CD4-positive, alpha-beta T cell treated with Interferon alpha-2 for 1 hour (primary cell): Measurements from ENCODE around the gene DHH.

Experiments
- DNase-seq, 2 donors: peaks; one replicate each; pipeline ENCODE4 v3.0.0-alpha.2; 2020 to 2022

Gene DHH

GRCh38 chr12:49108958-49109404 is 14.4 kb upstream of the DHH start:
- peak in 1 of 2 donors; percentile 21 for DNase-seq

DNA sequence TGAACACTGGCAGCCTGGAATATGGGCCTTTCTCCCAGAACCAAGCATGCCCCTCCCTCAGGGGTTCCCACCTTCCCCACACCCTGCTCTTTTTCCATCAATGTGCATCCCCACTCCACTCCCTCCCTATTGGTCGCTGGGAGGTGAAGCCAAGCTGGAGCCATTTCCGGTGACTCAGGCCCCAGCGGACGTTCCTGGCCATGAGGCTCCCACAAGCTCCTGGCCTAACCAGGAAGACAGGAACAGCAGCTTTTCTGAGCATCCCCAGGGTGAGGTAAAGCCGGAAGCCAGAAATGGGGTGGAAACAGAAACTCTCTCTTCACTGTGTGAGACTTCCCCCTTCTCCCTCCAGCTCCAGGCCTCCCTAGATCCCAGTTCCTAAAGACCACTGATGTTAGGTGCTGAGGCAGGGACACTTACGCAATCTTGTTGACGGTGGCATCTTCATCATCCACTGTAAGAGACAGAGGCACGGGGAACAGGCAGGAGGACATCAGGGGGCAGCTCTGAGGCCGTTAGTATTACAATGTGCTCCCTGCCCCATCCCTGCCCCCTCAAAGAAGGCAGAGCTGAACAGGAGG is 11.0 kb upstream of the DHH start:
- DNase-seq, result no peak

DNA sequence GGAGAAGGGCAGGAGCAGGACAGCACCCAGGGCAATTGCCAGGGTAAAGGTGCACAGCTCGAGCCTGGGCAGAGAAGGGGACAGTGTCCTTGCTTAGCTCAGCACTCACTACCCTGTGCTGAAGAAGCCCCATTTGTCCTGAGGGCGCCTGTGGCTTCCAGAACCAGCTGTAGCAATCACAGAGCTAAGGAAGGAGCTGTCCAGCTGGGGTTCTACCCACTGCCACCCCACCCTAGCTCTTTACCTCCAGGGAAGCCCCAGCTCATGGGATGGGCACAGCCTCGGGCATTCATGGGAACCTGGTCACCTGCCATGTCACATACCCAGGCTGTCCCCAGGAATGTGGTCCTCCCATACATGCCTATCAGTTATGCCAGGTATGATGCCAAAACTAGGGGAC is 10.2 kb upstream of the DHH start:
- DNase-seq, result no peak

DNA sequence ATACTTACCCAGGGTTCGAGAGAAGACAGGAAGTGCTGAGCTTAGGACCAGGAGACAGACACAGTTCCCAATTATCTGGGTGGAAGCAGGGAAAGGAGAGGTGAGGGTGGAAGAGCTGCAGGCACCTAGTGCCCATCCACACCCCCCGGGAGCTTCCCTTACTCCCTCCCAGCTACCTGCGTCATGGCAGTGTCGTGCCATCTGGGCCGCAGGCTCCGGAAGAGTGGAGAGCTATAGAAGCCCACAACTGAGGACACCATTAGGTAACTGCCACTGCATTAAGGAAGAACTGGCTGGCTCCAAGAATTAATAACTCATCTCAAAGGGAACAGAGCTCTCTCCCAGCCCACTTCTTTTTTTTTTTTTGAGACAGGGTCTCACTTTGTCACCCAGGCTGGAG is 5.8 kb upstream of the DHH start:
- DNase-seq, result no peak

DNA sequence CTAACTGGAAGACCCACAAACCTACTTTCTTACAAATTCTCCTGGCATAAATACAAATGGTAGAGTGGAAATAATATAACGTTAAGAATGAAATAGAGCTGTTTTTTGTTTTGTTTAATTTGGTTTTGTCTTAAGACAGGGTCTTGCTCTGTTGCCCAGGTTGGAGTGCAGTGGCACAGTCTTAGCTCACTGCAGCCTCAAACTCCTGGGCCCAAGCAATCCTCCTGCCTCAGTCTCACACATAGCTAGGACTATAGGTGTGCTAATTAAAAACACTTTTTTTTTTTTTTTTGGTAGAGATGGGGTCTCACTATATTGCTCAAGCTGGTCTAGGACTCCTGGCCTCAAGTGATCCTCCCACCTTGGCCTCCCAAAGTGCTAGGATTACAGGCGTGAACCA is 4.1 kb upstream of the DHH start:
- DNase-seq, result no peak

GRCh38 chr12:49098035-49098451 is 3.4 kb upstream of the DHH start:
- DNase-seq, result peak; percentile 56 to 75

DNA sequence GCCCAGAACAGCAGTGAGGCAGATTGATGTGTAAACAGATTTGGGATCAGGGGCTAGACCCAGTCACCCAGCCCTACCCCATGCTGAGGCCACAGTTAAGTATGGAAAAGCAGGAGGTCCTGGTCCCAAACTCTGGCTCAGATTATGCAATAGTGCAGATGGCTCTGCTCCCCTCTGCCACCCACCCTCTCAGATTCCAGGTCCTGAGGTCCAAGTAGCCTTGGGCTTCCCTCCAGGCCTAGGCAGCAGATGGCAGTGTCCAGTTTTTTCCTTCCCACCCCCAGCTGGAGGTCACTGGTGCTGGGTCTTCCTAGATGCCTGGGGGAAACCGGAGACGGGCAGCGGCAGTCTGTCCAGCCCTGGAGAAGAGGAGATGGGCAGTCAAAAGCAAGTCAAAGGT is 2.8 kb upstream of the DHH start:
- DNase-seq, result no peak

DNA sequence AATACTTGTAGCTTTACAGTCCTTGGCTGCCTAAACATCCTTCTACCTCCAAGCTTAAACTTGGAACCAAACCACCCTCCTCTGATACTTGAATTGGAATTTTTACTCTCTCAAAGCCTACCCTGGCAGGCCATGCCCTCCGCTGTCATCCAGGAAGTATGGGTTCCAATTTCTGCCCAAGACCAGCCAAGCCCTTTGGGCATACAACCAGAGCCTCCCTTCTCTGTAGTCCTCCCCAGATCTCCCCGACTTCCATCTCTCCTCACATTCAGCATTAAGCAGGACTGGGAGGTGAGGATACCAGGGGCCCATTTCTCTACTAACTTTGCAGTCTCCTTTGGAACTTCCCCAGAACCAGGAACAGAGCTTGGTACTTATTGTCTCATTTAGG is 369 bp upstream of the DHH start:
- no peak for DNase-seq

- no peak for DNase-seq
These were observed 825 bp downstream of the DHH start for GRCh38 chr12:49093792-49094159.

GRCh38 chr12:49092816-49093406 is 1.7 kb downstream of the DHH start:
- DNase-seq, result no peak

DNA sequence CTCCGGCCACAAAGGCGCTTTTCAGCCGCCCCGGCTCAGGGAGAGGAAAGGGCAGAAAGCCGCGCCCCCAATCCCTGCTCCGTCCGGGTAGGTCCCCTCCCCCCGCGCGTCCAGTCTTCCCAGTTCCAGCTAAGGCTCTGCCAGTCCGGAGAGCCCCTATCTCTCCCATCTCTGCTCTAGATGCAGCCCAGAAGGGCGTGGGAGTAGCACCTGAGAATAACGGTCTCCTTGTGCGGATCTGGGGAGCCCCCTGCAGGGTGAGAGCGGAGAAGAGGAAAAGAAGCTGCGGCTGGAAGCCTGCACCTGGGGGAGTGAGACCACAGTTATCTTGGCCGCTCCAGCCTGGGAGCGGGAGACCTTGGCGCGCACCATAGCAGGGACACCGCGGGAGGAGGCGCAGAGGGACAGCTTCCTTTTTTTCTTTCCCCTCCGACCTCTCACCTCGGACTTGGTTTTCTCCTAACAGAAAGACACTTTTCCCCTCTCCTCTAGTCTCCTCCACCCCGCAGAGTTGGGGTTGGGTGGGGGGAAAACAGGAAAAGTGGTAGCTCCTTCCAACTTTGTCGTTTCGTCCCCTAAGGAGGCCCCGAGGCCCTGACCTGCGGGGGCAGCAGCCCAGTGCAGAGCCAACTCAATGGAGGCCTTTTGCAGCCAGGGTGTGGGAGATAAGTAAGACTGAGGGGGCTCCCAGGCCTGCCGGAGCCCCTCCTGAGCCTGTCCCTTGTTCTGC is 2.4 kb downstream of the DHH start:
- peak; percentile 54 to 64 for DNase-seq

DNA sequence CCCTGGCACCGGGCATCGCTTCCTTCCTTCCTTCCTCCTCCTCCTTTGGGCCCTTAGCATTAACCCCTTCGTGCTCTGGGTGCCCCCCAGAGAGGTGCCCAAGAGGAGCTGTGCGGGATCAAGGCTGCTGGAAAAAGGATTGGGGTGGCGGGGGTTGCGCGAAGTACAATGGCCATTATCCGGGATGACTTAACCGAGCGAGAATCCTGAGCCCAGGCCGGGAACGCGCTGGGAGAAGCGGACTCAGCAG is 2.8 kb downstream of the DHH start:
- no peak for DNase-seq

GRCh38 chr12:49091056-49091835 is 3.4 kb downstream of the DHH start:
- DNase-seq, result no peak

GRCh38 chr12:49089821-49090773 is 4.5 kb downstream of the DHH start:
- DNase-seq, result peak; percentile 62 to 64

DNA sequence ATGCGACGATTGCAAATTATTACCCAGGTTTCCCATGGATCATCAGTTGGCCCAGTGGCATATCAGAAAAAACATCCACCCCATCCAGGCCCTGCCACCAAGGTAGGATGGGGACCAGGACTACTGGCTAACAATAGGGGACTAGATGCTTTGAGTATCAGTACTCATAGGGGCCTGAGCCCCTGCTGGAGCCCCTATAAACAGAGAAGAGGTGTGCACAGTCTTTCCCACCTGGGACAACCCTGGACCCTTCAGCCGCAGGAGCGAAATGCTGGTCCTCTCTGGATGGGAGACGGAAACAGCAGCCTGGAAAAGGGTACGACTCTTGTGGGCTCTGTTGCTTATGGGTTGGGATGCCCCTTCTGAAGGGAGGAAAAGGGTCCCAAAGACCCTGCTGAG is 5.7 kb downstream of the DHH start:
- DNase-seq, result no peak

- DNase-seq, result peak; percentile 81
These were observed 6.3 kb downstream of the DHH start for GRCh38 chr12:49088150-49088931.

DNA sequence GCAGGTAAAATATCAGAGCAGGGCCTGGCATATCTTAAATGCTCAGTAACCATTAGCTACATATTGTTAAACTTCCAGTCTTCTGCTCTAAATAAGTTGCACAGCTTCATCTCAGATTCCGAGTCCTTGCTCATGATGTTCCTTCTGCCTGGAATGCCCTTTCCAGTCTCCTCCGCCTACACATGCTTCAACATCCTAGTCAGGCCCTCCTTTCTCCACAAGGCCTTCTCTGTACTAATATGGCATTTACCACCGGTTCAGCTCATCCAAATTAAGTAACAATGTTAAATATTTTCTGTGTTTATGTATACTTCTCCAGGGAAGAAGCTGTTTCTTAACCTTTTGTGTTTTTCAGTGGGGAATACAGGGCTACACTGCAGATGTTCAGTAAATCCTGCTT is 8.5 kb downstream of the DHH start:
- DNase-seq, result no peak

DNA sequence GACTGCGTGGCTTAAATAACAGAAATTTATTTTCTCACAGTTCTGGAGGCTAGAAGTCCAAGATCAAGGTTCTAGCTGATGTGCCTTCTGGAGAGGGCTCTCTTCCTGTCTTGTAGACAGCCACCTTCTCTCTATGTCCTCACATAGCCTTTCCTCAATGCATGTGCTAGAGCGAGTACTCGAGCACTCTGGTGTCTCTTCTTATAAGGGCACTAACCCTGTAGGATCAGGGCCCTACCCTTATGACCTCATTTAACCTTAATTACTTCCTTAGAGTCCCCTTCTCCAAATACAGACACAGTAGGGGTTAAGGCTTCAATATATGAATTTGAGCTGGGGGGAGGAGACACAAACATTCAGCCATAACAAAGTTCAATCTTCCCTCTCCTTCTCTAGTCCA is 10.2 kb downstream of the DHH start:
- no peak for DNase-seq

DNA sequence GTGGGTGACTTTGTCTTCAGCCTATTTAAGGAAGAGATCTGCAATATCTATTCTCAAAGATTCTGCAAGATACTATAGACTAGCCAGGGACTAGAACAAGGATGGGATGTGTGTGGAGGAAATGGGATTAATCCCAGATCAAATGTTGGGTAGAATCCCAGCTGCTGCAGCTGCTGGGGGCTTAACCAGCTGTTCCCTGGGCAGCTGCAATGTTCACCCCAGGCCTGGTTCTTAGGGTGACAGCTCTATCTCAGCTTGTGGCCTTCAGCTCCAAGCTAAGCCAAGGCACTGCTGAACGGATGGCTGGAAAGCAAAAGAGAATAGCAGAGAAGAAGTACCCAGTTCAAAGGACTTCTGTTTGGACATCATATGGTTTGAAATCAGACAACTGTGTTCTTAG is 14.8 kb downstream of the DHH start:
- no peak for DNase-seq

- no peak for DNase-seq
These were observed 23.6 kb downstream of the DHH start for GRCh38 chr12:49070971-49071370.

DNA sequence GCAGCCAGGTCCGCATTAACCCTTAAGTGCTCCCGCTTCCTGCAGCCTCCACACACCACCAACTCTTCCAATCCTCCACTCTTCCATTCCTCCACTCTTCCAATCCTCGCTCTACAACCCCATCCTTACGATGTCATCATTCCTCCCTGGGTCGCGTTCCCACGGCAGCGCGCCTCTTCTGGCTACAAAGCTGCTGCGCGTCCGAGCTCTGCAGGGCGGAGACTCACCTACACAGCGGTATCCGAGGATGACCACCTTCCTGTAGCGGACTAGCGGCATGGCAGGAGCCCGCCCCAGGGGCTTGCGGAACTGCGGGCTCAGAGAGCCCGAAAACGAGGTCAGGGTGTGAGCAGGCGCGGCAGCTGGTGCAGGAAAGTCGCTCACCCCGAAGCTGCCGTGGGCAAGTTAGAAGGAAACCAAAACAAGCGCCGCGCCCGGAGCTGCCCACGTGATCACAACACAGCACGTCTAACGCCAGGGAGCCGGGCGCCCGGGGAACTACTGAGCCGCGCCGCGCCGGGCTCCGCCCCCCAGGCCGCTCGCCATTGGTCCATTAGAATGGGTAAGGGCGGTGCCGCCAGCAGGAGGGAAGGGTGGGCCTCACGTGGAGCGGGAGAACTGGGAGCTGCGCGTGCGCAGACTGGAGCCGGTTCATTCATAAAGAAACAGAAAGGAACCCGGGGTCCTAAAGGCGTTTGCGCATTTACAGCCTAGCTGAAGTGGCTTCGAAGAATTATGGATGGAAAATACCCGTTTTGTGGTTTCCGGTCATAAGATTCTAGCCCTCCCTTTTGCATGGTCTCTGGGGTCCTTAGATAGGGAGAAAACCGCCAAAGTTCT is 24.9 kb downstream of the DHH start, which contains the start of gene RHEBL1:
RHEBL1 (minus strand) TSS at position 473 of the 840 bp plus-strand sequence; CDS start at position 279, 194 bp downstream.
- DNase-seq, result peak; percentile 99
